ENCODE results near the gene CREB3L4.

GRCh38 chr1:153991151-153991630 lies 23.5 kb downstream of the CREB3L4 start:
- TF ChIP-seq EZH2 (IDR thresholded peaks at IDR 0.05; ENCODE audit: borderline replicate concordance, low read length) (no peak), CTCF (conservative IDR thresholded peaks at IDR 0.05 in 1 of 2, IDR thresholded peaks at IDR 0.05 in 1 of 2; ENCODE audit: extremely low read depth in 1 of 2, insufficient read depth in 1 of 2, low read depth in 1 of 2, low read length in 2 of 2) (no peak)
